ENCODE data around the gene DTNBP1. TPM values are rescaled to one million over a fixed set of nuclear protein-coding genes. Genes with fewer than 3 reads are reported as not detected.

DTNBP1 gene
- total and polyA plus RNA-seq, 4 donors, result 3.1 to 6.0 (median 4.3) TPM

DNA sequence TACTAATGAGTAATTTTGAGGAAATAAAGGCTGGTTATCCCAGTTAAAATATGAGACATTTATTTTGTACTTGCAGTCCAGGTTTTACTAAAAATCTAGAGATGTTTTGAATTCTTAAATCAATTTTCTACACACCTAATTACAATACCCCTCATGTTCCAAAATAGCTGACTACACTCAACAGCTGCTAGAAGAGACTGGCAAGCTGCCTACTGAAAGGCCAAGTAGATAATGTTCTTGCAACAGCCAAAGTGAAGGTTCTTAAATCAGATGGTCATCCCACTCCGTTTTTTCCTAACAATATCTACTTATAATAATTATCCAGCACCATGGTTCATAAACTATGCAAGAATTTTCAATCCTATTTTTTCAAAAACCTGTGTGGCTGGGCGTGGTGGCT lies 69.0 kb downstream of the DTNBP1 start:
- no peak overlapping the region for H3K4me3 ChIP-seq (ENCODE audit: low read depth in 1 of 3, low read length in 3 of 3)
- no peaks in the 10 kb centered on the region for H3K36me3 ChIP-seq (ENCODE audit: control insufficient read depth in 4 of 4, insufficient read depth in 3 of 4, low read depth in 1 of 4, low read length in 3 of 4)
- H3K27ac ChIP-seq (ENCODE audit: low read depth in 1 of 2, low read length in 2 of 2), result no peak overlapping the region
- no peaks in the 10 kb centered on the region for H3K27me3 ChIP-seq (ENCODE audit: control insufficient read depth in 4 of 4, insufficient read depth in 4 of 4, low read length in 3 of 4)
- no peak overlapping the region for H3K9ac ChIP-seq (ENCODE audit: low read depth in 1 of 2, low read length in 2 of 2)
- no peak for TF ChIP-seq ZBTB33 (IDR thresholded peaks at IDR 0.05)
- TF ChIP-seq RAD21 (IDR thresholded peaks at IDR 0.05), result no peak
- no peak for TF ChIP-seq CTCF (IDR thresholded peaks at IDR 0.05; ENCODE audit: low read depth, low read length, missing input control)
- TF ChIP-seq ATF3 (IDR thresholded peaks at IDR 0.05), result no peak
- TF ChIP-seq HNF4G (IDR thresholded peaks at IDR 0.05), result no peak
- TF ChIP-seq GABPA (IDR thresholded peaks at IDR 0.05 in 1 of 2, conservative IDR thresholded peaks at IDR 0.05 in 1 of 2), result no peak
- no peak for TF ChIP-seq FOXA1 (IDR thresholded peaks at IDR 0.05)
- no peak for TF ChIP-seq SP1 (IDR thresholded peaks at IDR 0.05)
- no peak for TF ChIP-seq NR2F2 (IDR thresholded peaks at IDR 0.05)
- TF ChIP-seq YY1 (IDR thresholded peaks at IDR 0.05), result no peak
- DNase-seq (ENCODE audit: low spot score), result no peak
- no peaks in the 10 kb centered on the region for H3K9me3 ChIP-seq (ENCODE audit: control insufficient read depth in 4 of 4, low read length in 3 of 4)
- no peaks in the 10 kb centered on the region for H3K4me1 ChIP-seq (ENCODE audit: control insufficient read depth in 4 of 4, insufficient read depth in 4 of 4, low read length in 3 of 4)
- 81% methylated on average over 2 of the region's 2 CpGs for WGBS

GRCh38 chr6:15592610-15593009 lies 70.2 kb downstream of the DTNBP1 start:
- DNase-seq (ENCODE audit: low spot score), result no peak
- Histone ChIP-seq H3K4me1 (ENCODE audit: control insufficient read depth in 4 of 4, insufficient read depth in 4 of 4, low read length in 3 of 4) (no peaks in the 10 kb centered on the region), H3K27me3 (ENCODE audit: control insufficient read depth in 4 of 4, insufficient read depth in 4 of 4, low read length in 3 of 4) (no peaks in the 10 kb centered on the region), H3K4me3 (ENCODE audit: low read depth in 1 of 3, low read length in 3 of 3) (no peak overlapping the region), H3K36me3 (ENCODE audit: control insufficient read depth in 4 of 4, insufficient read depth in 3 of 4, low read depth in 1 of 4, low read length in 3 of 4) (no peaks in the 10 kb centered on the region), H3K9me3 (ENCODE audit: control insufficient read depth in 4 of 4, low read length in 3 of 4) (no peaks in the 10 kb centered on the region), H3K9ac (ENCODE audit: low read depth in 1 of 2, low read length in 2 of 2) (no peak overlapping the region), H3K27ac (ENCODE audit: low read depth in 1 of 2, low read length in 2 of 2) (no peak overlapping the region)
- TF ChIP-seq ZBTB33 (IDR thresholded peaks at IDR 0.05) (no peak), FOXA1 (IDR thresholded peaks at IDR 0.05) (no peak), MAX (IDR thresholded peaks at IDR 0.05) (no peak), HNF4A (conservative IDR thresholded peaks at IDR 0.05) (no peak), CTCF (IDR thresholded peaks at IDR 0.05; ENCODE audit: low read depth, low read length, missing input control) (no peak), HNF4G (IDR thresholded peaks at IDR 0.05) (no peak), NR2F2 (IDR thresholded peaks at IDR 0.05) (no peak), RXRA (IDR thresholded peaks at IDR 0.05) (no peak), EGR1 (IDR thresholded peaks at IDR 0.05; ENCODE audit: low read depth in 2 of 2) (no peak), RAD21 (IDR thresholded peaks at IDR 0.05) (no peak), REST (IDR thresholded peaks at IDR 0.05) (no peak), ATF3 (IDR thresholded peaks at IDR 0.05) (no peak), FOXA2 (IDR thresholded peaks at IDR 0.05) (no peak), TAF1 (conservative IDR thresholded peaks at IDR 0.05) (no peak)
- WGBS, result 85% methylated on average over 2 of the region's 2 CpGs

Measured in liver (tissue), 9 donors.